HG02885 (cell line): Measurements from ENCODE around the gene NACC1.
A peak's percentile ranks its signal among the peaks of the same experiment; 100 is the strongest.
"Not testable (repeated sequence)": the region's sequence is repeated elsewhere in the genome, so short reads cannot be mapped to it uniquely, and the experiment has no call there.

Experiments
- ATAC-seq: cut with Tn5 transposase; IDR thresholded peaks from one replicate; pipeline ENCODE4 v1.9.1; 2021; ENCODE audit warnings: mild to moderate bottlenecking; ENCODE audit not compliant: unreplicated experiment, poor library complexity

NACC1 gene

GRCh38 chr19:13138171-13138915, 20.3 kb downstream of the NACC1 start:
- ATAC-seq = no peak

- no peak for ATAC-seq
Observed at GRCh38 chr19:13138916-13139198, 20.8 kb downstream of the NACC1 start.

GRCh38 chr19:13139633-13140311, 21.7 kb downstream of the NACC1 start:
- ATAC-seq = no peak

- no peak for ATAC-seq
Observed at GRCh38 chr19:13146763-13147563, 28.9 kb downstream of the NACC1 start.

- ATAC-seq = not testable (repeated sequence)
Observed at GRCh38 chr19:13149173-13149627, 31.1 kb downstream of the NACC1 start.

GRCh38 chr19:13149628-13150186, 31.6 kb downstream of the NACC1 start:
- no peak for ATAC-seq

- peak; percentile 48 for ATAC-seq
Observed at GRCh38 chr19:13150187-13150930, 32.3 kb downstream of the NACC1 start, which contains the start of the genes IER2 and STX10. IER2 (plus strand) TSS chr19:13150411; CDS start chr19:13153187, 2,776 bp downstream. STX10 (minus strand) TSS chr19:13150375; CDS start chr19:13150173, 202 bp downstream.

- no peak for ATAC-seq
Observed at GRCh38 chr19:13150931-13151604, 33.0 kb downstream of the NACC1 start.

GRCh38 chr19:13151605-13152355, 33.7 kb downstream of the NACC1 start:
- ATAC-seq = peak; percentile 51

- ATAC-seq = peak; percentile 11
Observed at GRCh38 chr19:13152356-13152973, 34.4 kb downstream of the NACC1 start.

GRCh38 chr19:13152974-13153568, 35.0 kb downstream of the NACC1 start:
- peak; percentile 38 for ATAC-seq

- no peak for ATAC-seq
Observed at GRCh38 chr19:13153569-13154240, 35.6 kb downstream of the NACC1 start.

GRCh38 chr19:13154241-13154778, 36.2 kb downstream of the NACC1 start:
- no peak for ATAC-seq

- ATAC-seq = no peak
Observed at GRCh38 chr19:13154911-13155471, 36.9 kb downstream of the NACC1 start.

GRCh38 chr19:13155472-13156359, 37.7 kb downstream of the NACC1 start:
- no peak for ATAC-seq

- ATAC-seq = no peak
Observed at GRCh38 chr19:13159713-13160112, 41.6 kb downstream of the NACC1 start.
